ENCODE results near the gene TMX1.
"Not testable (repeated sequence)": the region's sequence is repeated elsewhere in the genome, so short reads cannot be mapped to it uniquely, and the experiment has no call there.

The TMX1 gene, protein sequence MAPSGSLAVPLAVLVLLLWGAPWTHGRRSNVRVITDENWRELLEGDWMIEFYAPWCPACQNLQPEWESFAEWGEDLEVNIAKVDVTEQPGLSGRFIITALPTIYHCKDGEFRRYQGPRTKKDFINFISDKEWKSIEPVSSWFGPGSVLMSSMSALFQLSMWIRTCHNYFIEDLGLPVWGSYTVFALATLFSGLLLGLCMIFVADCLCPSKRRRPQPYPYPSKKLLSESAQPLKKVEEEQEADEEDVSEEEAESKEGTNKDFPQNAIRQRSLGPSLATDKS

DNA sequence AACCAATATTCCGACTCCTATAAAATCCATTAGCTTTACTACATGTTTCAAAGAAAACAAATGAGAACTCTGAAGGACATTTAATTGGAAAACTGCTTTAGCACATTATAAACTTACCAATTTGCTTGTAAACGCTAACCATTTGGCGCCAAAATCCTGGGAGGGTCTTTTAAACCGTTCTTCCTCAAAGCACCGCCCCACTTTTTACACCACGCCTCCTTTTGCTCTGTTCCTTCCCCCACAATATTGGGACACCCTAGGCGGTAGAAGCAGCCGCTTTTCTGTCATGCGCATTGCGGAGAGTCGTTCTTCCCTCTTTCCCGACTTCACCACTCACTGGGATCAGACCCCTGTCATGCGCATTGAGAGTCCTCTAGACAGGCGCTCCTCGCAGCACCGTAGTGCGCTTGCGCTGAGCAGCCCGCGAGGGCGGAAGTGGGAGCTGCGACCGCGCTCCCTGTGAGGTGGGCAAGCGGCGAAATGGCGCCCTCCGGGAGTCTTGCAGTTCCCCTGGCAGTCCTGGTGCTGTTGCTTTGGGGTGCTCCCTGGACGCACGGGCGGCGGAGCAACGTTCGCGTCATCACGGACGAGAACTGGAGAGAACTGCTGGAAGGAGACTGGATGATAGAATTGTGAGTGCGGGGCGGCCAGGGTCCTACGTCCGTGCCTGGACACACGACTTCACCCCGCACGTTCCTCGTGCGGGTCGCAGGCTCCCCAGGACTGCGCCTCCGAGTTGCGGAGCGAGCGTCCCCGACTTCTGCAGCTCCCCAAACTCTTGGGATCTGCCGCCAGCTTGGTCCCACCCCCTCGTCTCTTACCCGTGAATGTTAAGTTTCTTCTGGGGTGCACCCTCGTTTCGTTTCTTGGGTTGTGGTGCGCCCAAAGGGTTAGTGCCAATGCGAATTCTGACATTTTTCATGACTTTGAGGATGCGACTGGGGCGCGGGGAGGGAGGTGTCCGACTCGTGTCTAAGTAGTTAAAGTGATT, at the start of gene TMX1:
Gene TMX1, plus strand, starts transcription at position 435 of the 991 bp plus-strand sequence. Its CDS starts 46 bp downstream, at position 481.
- DNase-seq (ENCODE audit: low read depth in 2 of 2), result peak; percentile 82 to 84

DNA sequence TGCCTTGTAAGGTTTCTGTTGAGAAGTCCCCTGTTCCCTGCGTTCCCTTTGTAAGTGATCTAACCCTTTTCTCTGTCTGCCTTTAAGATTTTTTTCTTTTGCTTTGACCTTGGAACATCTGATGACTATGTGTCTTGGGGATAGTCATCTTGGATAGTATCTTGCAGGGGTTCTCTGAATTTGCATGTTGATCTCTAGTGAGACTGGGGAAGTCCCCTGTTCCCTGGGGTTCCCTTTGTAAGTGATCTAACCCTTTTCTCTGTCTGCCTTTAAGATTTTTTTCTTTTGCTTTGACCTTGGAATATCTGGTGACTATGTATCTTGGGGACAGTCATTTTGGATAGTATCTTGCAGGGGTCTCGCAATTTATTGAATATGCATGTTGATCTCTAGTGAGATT, 38.2 kb upstream of the TMX1 start:
- no peak for DNase-seq (ENCODE audit: low read depth in 2 of 2)

DNA sequence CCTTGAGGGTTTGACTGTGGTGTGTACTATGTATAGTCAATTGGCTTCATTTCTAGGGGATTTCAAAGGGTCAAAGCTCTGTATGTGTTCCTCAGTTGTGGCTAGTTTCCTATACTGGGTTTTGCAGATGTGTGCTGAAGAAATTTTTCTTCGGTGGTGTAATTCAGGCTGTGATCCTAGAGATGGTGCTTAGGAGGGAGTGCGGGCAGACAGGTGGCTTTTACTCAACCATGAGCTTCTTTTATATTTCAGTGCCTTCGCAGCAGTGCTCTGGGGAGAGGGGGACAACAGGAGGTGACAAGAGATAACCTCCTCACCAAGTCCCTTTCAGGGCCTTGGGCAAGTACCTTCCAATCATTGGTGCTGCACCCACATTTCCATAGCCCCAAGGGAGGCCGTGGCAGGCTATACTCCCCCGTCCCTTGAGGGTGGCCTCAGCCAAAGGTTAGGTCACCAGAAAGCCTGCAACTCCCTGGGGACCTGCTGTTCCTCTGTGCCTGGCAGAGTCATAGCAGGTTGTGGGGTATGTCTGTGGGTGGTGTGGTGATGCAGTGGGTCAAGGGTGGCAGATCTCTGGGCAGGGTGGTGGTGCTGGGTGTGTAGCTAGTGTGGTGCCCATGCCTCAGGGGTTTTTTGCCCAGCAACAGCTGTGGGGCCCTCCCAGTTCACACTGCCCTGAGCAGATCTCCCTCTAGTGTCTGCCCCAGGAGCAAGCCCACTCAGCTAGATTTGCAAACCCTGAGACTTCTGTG, 37.0 kb upstream of the TMX1 start:
- no peak for DNase-seq (ENCODE audit: low read depth in 2 of 2)

DNA sequence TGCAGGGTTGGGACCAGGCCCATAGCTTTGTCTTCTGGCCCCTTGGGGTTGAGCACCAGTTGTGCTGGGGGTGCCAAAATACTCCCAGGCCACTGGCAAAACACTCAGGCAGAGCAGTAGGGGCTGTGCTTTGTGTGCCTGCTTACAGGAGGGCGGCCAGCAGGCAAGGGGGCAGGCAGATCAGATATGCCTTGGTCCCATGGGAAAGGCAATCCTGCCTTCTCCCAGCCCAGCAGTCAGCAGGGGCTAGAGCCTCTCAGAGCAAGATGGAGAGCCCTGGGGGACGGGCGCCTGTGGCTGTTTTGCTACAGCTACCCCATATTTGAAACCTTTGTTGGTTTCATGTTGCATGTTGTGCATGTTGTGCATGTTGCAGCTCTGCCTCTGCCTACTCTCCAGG, 36.2 kb upstream of the TMX1 start:
- no peak for DNase-seq (ENCODE audit: low read depth in 2 of 2)

DNA sequence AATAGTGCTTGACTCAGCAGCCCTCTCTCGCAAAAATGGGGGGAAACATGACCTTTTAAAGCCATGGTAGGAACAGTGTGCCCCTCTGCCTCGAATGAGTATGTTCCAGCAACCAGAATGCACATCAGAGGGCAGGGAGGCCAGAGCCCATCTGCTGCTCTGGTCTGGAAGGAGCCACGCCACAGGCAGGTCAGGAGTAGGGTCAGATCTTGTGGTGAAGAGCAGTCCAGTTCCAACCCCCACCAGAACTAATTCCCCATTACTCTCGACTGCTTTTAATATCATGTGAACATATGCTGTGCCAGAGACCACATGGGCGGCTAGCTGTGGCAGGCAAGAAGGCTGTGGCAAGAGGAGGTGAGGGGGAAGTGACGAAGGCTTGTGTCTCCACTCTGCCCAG, 34.6 kb upstream of the TMX1 start:
- no peak for DNase-seq (ENCODE audit: low read depth in 2 of 2)

DNA sequence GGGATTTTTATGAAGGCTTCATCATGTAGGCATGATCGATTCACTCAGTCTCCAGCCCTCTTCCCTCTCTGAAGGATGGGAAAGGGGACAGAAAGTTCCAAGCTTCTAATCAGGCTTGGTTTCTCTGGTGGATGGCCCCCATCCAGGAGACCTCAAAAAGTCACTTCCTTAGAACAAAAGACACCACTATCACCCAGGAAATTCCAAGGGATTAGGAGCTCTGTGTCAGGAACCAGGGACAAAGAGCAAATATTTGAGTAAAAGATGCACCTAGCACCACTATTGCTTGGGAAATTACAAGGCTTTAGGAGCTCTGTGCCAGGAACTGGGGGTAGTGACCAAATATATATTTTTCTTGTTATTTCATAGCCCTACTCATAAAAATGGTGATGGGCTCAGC, 33.6 kb upstream of the TMX1 start:
- no peak for DNase-seq (ENCODE audit: low read depth in 2 of 2)

DNA sequence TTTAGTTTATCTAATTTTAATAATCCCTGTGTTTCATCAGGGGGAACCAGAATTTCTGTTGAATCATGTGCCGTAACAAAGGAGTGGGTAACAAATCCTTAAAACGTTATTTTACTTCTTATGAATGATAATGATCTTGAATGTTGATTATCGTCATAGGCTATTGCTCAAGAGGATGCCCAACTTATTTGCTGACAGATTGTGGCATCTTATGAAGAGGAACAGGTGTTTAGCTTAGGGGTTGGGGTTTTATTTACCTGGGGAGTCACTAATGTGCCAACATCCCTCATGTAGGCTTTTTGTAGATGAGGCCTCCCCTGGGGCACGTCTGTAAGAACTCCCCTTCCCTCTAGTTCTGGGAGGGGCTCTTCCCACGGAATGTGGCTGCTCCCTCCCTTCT, 32.4 kb upstream of the TMX1 start:
- no peak for DNase-seq (ENCODE audit: low read depth in 2 of 2)

DNA sequence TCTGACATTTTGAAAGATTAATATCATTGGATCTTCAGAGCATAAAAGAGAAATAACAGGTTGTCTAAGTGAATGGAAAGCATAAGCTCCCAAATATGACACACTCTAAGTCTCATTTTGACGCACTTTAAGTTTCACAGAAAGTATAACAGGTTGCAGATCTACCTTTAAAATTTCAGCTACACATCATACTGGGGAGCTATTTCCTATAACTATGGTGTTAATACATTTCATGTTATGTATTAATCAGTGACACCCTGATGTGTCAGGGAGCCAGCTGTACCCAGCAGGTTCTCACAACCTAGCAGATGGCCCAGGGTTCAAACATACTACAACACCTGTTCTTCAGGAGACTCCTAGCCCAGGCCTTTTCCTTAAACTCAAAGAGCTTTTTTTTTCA, 31.1 kb upstream of the TMX1 start:
- DNase-seq (ENCODE audit: low read depth in 2 of 2), result no peak

DNA sequence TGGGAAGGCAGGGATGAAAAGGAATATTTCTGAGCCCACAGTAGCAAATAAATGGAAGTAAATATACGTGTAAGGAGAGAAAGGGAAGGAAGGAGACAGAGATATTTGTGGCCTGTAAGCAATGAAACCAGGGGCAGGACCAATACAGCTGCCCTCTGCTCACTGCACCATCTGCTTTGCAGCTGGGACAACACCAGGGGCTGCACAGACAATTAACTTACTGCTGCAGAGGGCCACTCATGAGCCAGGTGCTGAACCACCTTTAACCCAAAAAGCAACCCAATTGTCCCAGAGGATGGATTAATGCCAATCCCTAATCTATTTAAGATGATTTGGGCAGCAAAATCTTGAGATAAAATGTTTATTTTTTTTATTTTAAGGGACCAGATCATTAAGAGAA, 30.6 kb upstream of the TMX1 start:
- DNase-seq (ENCODE audit: low read depth in 2 of 2), result no peak

DNA sequence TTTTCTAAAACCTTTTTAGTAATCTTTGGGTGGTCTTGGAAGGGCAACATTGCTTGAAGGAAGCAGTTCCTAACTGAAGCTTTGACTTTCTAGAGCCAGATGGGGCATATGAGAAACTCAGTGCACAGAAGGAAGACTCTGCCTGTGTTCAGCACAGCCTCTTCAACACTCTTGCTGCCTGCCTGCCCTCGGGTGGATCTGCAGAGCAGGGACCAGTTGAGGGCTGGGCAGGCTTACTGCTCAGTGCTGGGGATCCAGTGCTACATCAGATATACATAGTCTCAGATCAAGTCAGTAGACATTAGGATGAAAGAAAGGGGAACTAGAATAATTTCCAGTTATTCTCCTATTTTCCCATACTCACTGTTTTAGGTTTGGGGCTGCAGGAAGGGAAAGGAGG, 29.5 kb upstream of the TMX1 start:
- DNase-seq (ENCODE audit: low read depth in 2 of 2), result no peak

DNA sequence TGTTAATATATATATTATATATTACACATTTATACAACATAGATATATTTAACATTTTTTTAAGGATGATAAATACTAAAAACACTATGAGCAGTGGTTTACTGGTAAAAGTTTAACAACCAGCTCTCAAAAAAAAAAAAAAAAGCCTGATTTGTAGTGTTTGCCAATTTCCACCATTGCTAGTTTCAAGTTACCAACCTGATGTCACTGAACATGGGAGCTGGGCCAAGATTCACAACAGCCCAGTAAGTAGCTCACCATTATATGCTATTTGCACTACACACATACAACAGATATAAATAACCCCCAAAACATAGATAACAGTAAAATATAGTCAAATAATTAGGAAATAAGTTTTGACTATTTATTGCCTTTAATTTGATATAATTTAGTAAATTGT, 28.9 kb upstream of the TMX1 start:
- DNase-seq (ENCODE audit: low read depth in 2 of 2), result no peak

DNA sequence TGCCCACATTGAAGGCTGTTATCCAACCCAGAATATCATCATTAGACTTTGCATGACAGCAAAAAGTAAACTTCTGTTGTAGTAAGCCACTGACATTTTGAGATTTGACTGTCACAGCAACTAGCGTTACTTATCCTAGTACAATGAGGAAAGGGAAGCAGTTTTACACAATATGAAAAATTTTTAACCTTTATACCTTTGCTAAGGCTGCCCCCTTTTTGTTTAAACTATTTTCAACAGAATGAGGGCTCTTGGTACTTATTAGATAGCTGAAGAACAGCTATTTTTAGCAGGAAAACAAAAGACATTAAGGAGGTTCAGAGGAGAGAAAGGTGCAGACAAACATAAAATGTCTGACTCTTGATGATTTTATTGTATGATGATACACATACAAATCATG, 23.4 kb upstream of the TMX1 start:
- DNase-seq (ENCODE audit: low read depth in 2 of 2), result no peak

DNA sequence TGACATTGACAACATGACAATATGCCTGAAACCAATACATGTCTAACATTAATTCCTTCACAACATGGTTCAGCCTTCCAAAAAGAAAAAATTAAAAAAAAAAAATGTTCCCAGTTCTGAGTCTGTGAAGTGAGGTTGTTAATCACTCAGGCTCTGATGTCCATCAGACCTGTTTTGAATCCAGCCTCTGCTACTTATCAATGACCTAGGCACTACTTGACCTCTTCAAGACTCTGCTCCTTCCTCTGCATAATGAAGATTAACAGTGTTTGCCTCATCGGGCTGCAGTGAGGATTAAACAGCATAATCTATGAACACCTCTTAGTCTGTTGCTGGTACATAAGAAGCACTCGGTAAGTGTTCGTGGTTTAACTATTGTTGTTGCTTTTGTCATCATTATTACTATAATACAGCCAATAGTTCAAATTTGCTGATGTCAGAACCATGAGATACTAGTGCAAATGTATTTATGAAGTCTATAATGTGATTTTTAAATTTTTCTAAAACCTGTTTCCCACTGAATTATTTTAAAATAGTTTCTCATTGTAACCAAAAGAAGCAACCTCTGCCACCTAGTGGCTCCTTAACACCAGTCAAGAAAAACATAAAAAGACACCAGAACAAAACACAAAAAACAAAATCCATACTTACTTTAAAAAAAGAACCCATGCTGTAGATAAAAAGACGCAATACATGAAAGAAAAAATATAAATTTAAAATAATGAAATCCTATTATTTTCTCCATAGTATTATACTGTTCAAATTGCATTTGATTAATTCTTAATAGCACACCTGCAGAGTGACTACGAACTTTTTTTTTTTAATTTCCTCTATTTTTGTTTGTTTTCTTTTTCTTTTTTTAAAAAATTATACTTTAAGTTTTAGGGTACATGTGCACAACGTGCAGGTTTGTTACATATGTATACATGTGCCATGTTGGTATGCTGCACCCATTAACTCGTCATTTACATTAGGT, 20.3 kb upstream of the TMX1 start:
- no peak for DNase-seq (ENCODE audit: low read depth in 2 of 2)

DNA sequence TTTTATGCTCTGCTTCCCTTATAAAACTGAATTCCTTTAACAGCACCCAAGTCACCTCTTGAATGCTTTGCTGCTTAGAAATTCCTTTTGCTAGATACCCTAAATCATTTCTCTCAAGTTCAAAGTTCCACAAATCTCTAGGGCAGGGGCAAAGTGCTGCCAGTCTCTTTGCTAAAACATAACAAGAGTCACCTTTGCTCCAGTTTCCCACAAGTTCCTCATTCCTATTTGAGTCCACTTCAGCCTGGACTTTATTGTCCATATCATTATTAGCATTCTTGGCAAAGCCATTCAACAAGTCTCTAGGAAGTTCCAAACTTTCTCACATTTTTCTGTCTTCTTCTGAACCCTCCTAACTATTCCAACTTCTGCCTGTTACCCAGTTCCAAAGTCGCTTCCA, 16.6 kb upstream of the TMX1 start:
- not testable (repeated sequence) for DNase-seq (ENCODE audit: low read depth in 2 of 2)

DNA sequence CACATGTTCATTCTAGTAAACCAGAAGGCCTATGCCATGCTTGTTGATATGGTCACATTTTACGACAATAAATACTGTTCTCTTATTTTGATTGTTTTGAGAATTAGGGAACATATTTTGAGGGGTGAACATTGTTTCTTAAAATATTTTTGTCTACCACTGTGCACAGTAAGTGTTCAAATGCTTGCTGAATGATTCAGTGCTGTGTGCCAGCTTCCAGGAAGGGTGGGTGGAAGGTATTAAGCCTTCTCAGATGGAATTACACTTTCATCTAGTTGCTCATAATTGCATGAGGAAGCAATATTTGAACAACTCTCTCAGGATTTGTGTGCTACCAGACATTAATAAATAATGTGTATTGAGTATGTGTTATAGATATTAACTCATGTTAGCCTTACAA, 15.5 kb upstream of the TMX1 start:
- no peak for DNase-seq (ENCODE audit: low read depth in 2 of 2)

DNA sequence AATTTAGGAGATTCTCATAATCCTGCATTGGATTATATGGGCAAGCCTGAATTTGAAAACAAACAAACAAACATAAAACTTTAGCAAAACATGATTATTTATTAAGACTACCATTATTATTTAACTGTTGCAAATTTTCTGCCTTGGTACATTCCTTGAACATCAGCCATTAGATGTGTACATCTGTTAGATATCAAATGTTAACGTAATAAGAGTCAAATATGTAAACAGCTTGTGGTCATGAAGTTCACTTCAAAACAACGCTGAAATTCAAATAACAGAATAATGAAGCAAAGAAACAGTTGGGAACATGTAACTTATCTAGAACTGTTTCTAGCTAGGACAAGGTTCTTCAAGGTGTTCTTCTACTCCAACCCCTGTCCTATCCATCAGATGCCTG, 14.3 kb upstream of the TMX1 start:
- no peak for DNase-seq (ENCODE audit: low read depth in 2 of 2)

DNA sequence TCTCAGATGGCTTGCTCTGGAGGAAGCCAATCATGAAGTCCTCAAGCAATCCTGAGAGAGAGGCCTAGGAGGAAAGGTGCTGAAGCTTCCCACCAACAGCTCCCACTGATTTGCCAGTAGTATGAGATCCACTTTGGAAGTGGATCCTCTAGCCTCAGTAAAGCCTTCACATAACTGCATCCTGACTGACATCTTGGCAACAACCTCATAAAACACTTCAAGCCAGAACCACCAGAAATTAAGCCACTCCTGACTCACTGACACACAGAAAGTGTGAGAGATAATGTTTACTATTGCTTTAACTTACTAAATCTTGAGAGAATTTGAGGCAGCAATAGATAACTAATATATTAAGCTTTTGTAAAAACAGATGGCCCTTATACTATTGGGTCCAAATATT, 11.7 kb upstream of the TMX1 start:
- DNase-seq (ENCODE audit: low read depth in 2 of 2), result no peak

DNA sequence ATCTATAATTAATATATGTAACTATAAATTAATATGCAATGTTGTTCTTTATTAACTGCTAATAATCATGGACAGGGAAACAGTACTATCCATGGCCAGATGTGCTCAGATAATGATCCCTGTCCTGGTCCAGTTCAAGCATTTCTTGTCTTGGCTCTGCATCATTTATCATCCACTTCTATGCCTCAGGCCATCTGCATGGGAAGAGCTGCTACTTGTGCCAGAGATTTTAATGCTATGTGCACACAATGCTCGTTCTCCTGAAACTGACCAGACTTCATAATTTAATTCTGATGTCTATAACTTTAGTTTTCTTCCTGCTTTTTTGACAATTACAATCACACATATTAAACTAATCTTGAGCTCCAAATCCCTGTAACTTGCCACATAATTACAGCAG, 11.2 kb upstream of the TMX1 start:
- DNase-seq (ENCODE audit: low read depth in 2 of 2), result no peak

DNA sequence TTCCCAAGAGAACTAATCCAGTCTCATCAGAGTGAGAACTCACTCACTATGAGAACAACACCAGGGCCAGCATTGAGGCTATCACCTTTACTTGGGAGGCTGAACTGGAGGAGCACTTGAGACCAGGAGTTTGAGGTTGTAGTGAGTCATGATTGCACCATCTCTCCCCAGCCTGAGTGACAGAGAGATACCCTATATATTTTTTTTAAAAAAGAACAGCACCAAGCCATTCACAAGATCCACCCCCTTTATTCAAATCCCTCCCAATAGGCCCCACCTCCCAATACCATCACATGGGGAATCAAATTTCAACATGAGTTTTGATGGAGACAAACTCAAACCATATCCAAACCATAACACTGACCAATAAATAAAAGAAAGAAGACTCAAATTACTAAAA, 3.7 kb upstream of the TMX1 start:
- DNase-seq (ENCODE audit: low read depth in 2 of 2), result no peak

DNA sequence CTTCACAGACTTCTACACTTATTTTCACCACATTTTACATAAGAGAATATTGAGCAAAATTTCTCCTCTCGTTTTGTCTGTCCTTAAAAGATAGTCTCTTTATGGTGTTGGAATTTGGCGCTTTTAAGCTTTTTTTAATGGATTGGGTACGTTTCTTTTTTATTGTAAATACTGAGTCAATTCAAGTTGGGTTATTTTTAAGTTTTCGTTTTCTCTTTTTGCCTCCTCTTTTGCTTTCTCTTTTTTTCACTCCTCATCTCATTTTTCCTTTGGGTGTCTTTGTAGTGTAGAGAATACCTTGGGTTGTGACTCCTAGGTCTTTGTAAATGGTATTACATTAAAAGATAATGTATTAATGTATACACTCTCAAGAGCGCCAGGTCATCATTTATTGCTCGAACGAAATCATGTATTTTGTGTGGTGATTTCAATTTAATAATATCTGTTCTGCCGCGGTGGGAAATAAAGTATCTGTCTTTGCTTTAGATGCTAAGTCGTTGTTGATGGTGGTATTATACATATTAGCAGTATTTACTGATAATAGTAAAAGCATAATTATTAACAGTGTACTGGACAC, 845 bp downstream of the TMX1 start:
- no peak for DNase-seq (ENCODE audit: low read depth in 2 of 2)

Measured in activated CD4-positive, alpha-beta T cell treated with anti-CD3 and anti-CD28 coated beads for 24 hours (primary cell).